CD4-positive, alpha-beta memory T cell (primary cell): ENCODE data around the gene OTUB2. TPM values are rescaled to one million over a fixed set of nuclear protein-coding genes. Genes with fewer than 3 reads are reported as not detected.

Source experiments
- CTCF ChIA-PET: fragments of 350-600 bp; sonication (Branson Sonifier 250); formaldehyde crosslinking; loops from one replicate; lab custom pipeline; 2021; ENCODE audit warnings: inconsistent platforms; ENCODE audit not compliant: partially characterized antibody; lab: Charles Lee
- POLR2A ChIA-PET: fragments of 350-600 bp; sonication (Branson Sonifier 250); formaldehyde crosslinking; loops from one replicate; lab custom pipeline; 2021; ENCODE audit not compliant: partially characterized antibody; lab: Charles Lee
- DNase-seq, 5 donors: peaks; one replicate each; pipeline versions ENCODE4 v3.0.0 to v3.0.0-alpha.2; 2020 to 2022; ENCODE audit warnings: mixed read lengths in 1 of 5
- H3K27ac ChIP-seq: one replicate; pipeline ENCODE4 v1.7.0; 2013; ENCODE audit warnings: low read depth, low read length
- H3K27me3 ChIP-seq: 2 replicates; pipeline ENCODE4 v1.7.0; 2013; ENCODE audit warnings: mild to moderate bottlenecking, low read length, moderate library complexity; ENCODE audit not compliant: insufficient read depth
- H3K36me3 ChIP-seq: 2 replicates; pipeline ENCODE4 v1.7.0; 2013; ENCODE audit warnings: mild to moderate bottlenecking, low read length, moderate library complexity; ENCODE audit not compliant: insufficient read depth
- H3K4me1 ChIP-seq: 2 replicates; pipeline ENCODE4 v1.7.0; 2013; ENCODE audit warnings: mild to moderate bottlenecking, low read length, moderate library complexity; ENCODE audit not compliant: insufficient read depth
- H3K4me3 ChIP-seq, 2 donors: one replicate each; pipeline ENCODE4 v1.7.0; 2013; ENCODE audit warnings: low read length in 2 of 2, mild to moderate bottlenecking in 1 of 2
- H3K9me3 ChIP-seq, 2 donors: one replicate each; pipeline ENCODE4 v1.7.0; 2013; ENCODE audit warnings: low read length in 2 of 2, control low read depth in 1 of 2; ENCODE audit not compliant: control insufficient read depth in 1 of 2
- H3K27ac Mint-ChIP-seq, 7 donors: one replicate each; pipeline ENCODE4 v1.8.0; 2020 to 2021; ENCODE audit warnings: mixed read lengths in 7 of 7, mild to moderate bottlenecking in 6 of 7, inconsistent platforms in 3 of 7, moderate library complexity in 3 of 7
- H3K27me3 Mint-ChIP-seq, 2 donors: one replicate each; pipeline ENCODE4 v1.8.0; 2020 to 2021; ENCODE audit warnings: mixed read lengths in 2 of 2
- H3K36me3 Mint-ChIP-seq, 2 donors: one replicate each; pipeline ENCODE4 v1.8.0; 2020 to 2021; ENCODE audit warnings: mixed read lengths in 2 of 2, inconsistent platforms in 1 of 2, mild to moderate bottlenecking in 1 of 2
- H3K4me1 Mint-ChIP-seq, 4 donors: one replicate each; pipeline ENCODE4 v1.8.0; 2020 to 2021; ENCODE audit warnings: mixed read lengths in 4 of 4, mild to moderate bottlenecking in 1 of 4
- H3K4me3 Mint-ChIP-seq, 8 donors: one replicate each; pipeline ENCODE4 v1.8.0; 2020 to 2021; ENCODE audit warnings: mixed read lengths in 8 of 8, mild to moderate bottlenecking in 7 of 8, moderate library complexity in 6 of 8, inconsistent platforms in 3 of 8
- H3K9me3 Mint-ChIP-seq, 8 donors: one replicate each; pipeline ENCODE4 v1.8.0; 2020 to 2021; ENCODE audit warnings: mixed read lengths in 8 of 8, mild to moderate bottlenecking in 5 of 8, inconsistent platforms in 3 of 8, moderate library complexity in 1 of 8
- intact Hi-C: fragments of 100-400 bp; cut with micrococcal nuclease; formaldehyde crosslinking; loops from one replicate; pipeline ENCODE4 v1.15.1; 2023
- polyA plus RNA-seq, 2 donors: library from polyadenylated mRNA; unstranded; fragments of 300-500 nt; fragmentation: Illumina TruSeq; gene quantifications; one replicate each; pipeline ENCODE4 v1.2.3, GENCODE V29; 2021
- total RNA-seq, 2 experiments: library from RNA; stranded (reverse); gene quantifications; one replicate each; pipeline ENCODE4 v1.2.3, GENCODE V29; 2021

Gene OTUB2
- total and polyA plus RNA-seq, 4 experiments from 2014 or later = 0.19 to 1.1 (median 0.54) TPM

- Mint-ChIP-seq H3K36me3 (no peaks in the 10 kb centered on the region), H3K27me3 (no peaks in the 10 kb centered on the region), H3K9me3 (peaks cover 0 to 2% (median 0%) of the 10 kb centered on the region in 8 donors), H3K4me3 (no peak overlapping the region), H3K4me1 (peaks cover 0 to 2% (median 0%) of the 10 kb centered on the region in 4 donors), H3K27ac (peak overlapping the region in 1 of 7 donors; percentile 53)
- CTCF ChIA-PET = interaction anchor here (7.0 to 16.6 kb wide), 2 partner anchors 25 to 57 kb away, joined by 114 to 447 read pairs; no protein-coding TSS in a partner anchor
- POLR2A ChIA-PET = interaction anchor here (0.9 kb wide), 1 partner anchor 57 kb away, joined by 3 read pairs; no protein-coding TSS in a partner anchor
- peaks cover under 1% of the 10 kb centered on the region for H3K4me1 ChIP-seq
- intact Hi-C loops = no loop called here
- H3K27ac ChIP-seq = no peak overlapping the region
- H3K9me3 ChIP-seq = no peaks in the 10 kb centered on the region
- H3K36me3 ChIP-seq = no peaks in the 10 kb centered on the region
- H3K4me3 ChIP-seq = no peak overlapping the region
- no peaks in the 10 kb centered on the region for H3K27me3 ChIP-seq
- DNase-seq = no peak
Observed at GRCh38 chr14:93996130-93996695, 29.9 kb upstream of the OTUB2 start.

GRCh38 chr14:93997082-93997481, 29.1 kb upstream of the OTUB2 start, which contains the start of gene CCDC197:
Gene CCDC197 (plus strand): TSS chr14:93997301. CDS start chr14:93998132, 831 bp downstream.
- peaks cover 8% of the 10 kb centered on the region for H3K4me1 ChIP-seq
- H3K27me3 Mint-ChIP-seq = peaks cover 0 to 2% of the 10 kb centered on the region in 2 donors
- no peaks in the 10 kb centered on the region for H3K27me3 ChIP-seq
- ChIA-PET POLR2A (interaction anchor here (0.8 to 1.4 kb wide), 6 partner anchors 19 to 58 kb away, joined by 3 to 6 read pairs (median 4); no protein-coding TSS in a partner anchor), CTCF (interaction anchor here (0.7 to 16.6 kb wide), 8 partner anchors 14 to 183 kb away, joined by 3 to 447 read pairs (median 4); partner anchors contain the start of gene ASB2)
- H3K4me3 ChIP-seq = no peak within 1 kb of the TSS
- no peaks in the 10 kb centered on the region for H3K36me3 ChIP-seq
- H3K36me3 Mint-ChIP-seq = no peaks in the 10 kb centered on the region
- peaks cover 6 to 8% (median 7%) of the 10 kb centered on the region in 4 donors for H3K4me1 Mint-ChIP-seq
- no peaks in the 10 kb centered on the region for H3K9me3 Mint-ChIP-seq
- H3K27ac Mint-ChIP-seq = no peak within 1 kb of the TSS
- no peak within 1 kb of the TSS for H3K27ac ChIP-seq
- H3K9me3 ChIP-seq = no peaks in the 10 kb centered on the region
- intact Hi-C loops = no loop called here
- H3K4me3 Mint-ChIP-seq = no peak within 1 kb of the TSS
- DNase-seq = no peak

GRCh38 chr14:93997916-93998870, 27.9 kb upstream of the OTUB2 start:
- Mint-ChIP-seq H3K9me3 (no peaks in the 10 kb centered on the region), H3K27me3 (peaks cover 0 to 2% of the 10 kb centered on the region in 2 donors), H3K27ac (no peak overlapping the region), H3K4me1 (peaks cover 6 to 8% (median 7%) of the 10 kb centered on the region in 4 donors), H3K36me3 (no peaks in the 10 kb centered on the region), H3K4me3 (no peak overlapping the region)
- H3K36me3 ChIP-seq = no peaks in the 10 kb centered on the region
- H3K4me3 ChIP-seq = no peak overlapping the region
- intact Hi-C loops = no loop called here
- no peak overlapping the region for H3K27ac ChIP-seq
- no peak for DNase-seq
- peaks cover 8% of the 10 kb centered on the region for H3K4me1 ChIP-seq
- no peaks in the 10 kb centered on the region for H3K27me3 ChIP-seq
- CTCF ChIA-PET = interaction anchor here (0.7 to 16.6 kb wide), 11 partner anchors 15 to 182 kb away, joined by 3 to 447 read pairs (median 4); partner anchors contain the start of gene ASB2
- no peaks in the 10 kb centered on the region for H3K9me3 ChIP-seq
- POLR2A ChIA-PET = interaction anchor here (0.8 to 7.2 kb wide), 8 partner anchors 20 to 59 kb away, joined by 3 to 51 read pairs (median 4); no protein-coding TSS in a partner anchor

GRCh38 chr14:93998871-93999403, 27.2 kb upstream of the OTUB2 start:
- peaks cover 8% of the 10 kb centered on the region for H3K4me1 ChIP-seq
- Mint-ChIP-seq H3K27me3 (peaks cover 0 to 2% of the 10 kb centered on the region in 2 donors), H3K4me3 (no peak overlapping the region), H3K27ac (no peak overlapping the region), H3K9me3 (no peaks in the 10 kb centered on the region), H3K4me1 (peaks cover 6 to 9% (median 8%) of the 10 kb centered on the region in 4 donors), H3K36me3 (no peaks in the 10 kb centered on the region)
- H3K27me3 ChIP-seq = no peaks in the 10 kb centered on the region
- no peaks in the 10 kb centered on the region for H3K9me3 ChIP-seq
- no peaks in the 10 kb centered on the region for H3K36me3 ChIP-seq
- H3K27ac ChIP-seq = no peak overlapping the region
- ChIA-PET POLR2A (interaction anchor here (0.8 to 7.2 kb wide), 4 partner anchors 21 to 59 kb away, joined by 3 to 51 read pairs (median 7); no protein-coding TSS in a partner anchor), CTCF (interaction anchor here (1.3 to 16.6 kb wide), 8 partner anchors 16 to 182 kb away, joined by 4 to 447 read pairs (median 8); no protein-coding TSS in a partner anchor)
- DNase-seq = no peak
- H3K4me3 ChIP-seq = no peak overlapping the region
- intact Hi-C loops = no loop called here

- H3K27ac ChIP-seq = no peak overlapping the region
- H3K36me3 ChIP-seq = no peaks in the 10 kb centered on the region
- Mint-ChIP-seq H3K27me3 (peaks cover 0 to 2% of the 10 kb centered on the region in 2 donors), H3K4me3 (no peak overlapping the region), H3K27ac (no peak overlapping the region), H3K36me3 (no peaks in the 10 kb centered on the region), H3K4me1 (peaks cover 6 to 9% (median 8%) of the 10 kb centered on the region in 4 donors), H3K9me3 (no peaks in the 10 kb centered on the region)
- peaks cover 8% of the 10 kb centered on the region for H3K4me1 ChIP-seq
- no peak for DNase-seq
- no peaks in the 10 kb centered on the region for H3K9me3 ChIP-seq
- ChIA-PET POLR2A (interaction anchor here (0.7 to 7.2 kb wide), 8 partner anchors 8 to 60 kb away, joined by 3 to 51 read pairs (median 4); partner anchors contain the start of gene ASB2), CTCF (interaction anchor here (0.6 to 16.6 kb wide), 13 partner anchors 8 to 181 kb away, joined by 3 to 447 read pairs (median 6); partner anchors contain the start of gene ASB2)
- no peak overlapping the region for H3K4me3 ChIP-seq
- intact Hi-C loops = no loop called here
- no peaks in the 10 kb centered on the region for H3K27me3 ChIP-seq
Observed at GRCh38 chr14:93999573-93999972, 26.6 kb upstream of the OTUB2 start.

DNA sequence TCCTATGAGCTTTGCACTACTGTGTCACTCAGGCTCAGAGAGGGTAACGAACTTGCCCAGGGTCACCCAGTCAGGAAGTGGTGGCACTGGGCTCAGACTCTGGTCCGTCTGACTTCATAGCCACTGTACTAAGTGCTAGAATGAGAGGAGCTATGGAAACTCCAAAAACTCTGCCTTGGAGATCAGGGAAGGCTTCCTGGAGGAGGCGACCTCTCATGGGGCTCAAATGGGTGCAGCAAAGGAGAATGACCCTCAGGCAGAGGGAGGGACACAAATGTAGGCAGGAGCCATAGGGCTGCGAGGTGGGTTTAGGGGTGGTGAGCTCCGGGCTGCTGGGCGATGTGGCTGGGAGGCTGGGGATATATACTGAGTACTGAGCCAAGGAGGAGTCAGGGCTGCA, 25.9 kb upstream of the OTUB2 start:
- H3K4me1 Mint-ChIP-seq = peaks cover 8 to 13% (median 11%) of the 10 kb centered on the region in 4 donors
- peak overlapping the region in 1 of 7 donors; percentile 29 for H3K27ac Mint-ChIP-seq
- H3K4me1 ChIP-seq = peaks cover 8% of the 10 kb centered on the region
- no peaks in the 10 kb centered on the region for H3K9me3 Mint-ChIP-seq
- no peak for DNase-seq
- peaks cover 0 to 2% of the 10 kb centered on the region in 2 donors for H3K27me3 Mint-ChIP-seq
- H3K27ac ChIP-seq = no peak overlapping the region
- ChIA-PET POLR2A (interaction anchor here (0.8 to 7.2 kb wide), 8 partner anchors 9 to 61 kb away, joined by 3 to 51 read pairs (median 4); no protein-coding TSS in a partner anchor), CTCF (interaction anchor here (0.6 to 16.6 kb wide), 15 partner anchors 9 to 180 kb away, joined by 3 to 447 read pairs (median 6); partner anchors contain the start of gene ASB2)
- H3K36me3 ChIP-seq = no peaks in the 10 kb centered on the region
- H3K27me3 ChIP-seq = no peaks in the 10 kb centered on the region
- no peak overlapping the region for H3K4me3 Mint-ChIP-seq
- H3K4me3 ChIP-seq = no peak overlapping the region
- no peaks in the 10 kb centered on the region for H3K9me3 ChIP-seq
- intact Hi-C loops = loop anchor here (2.0 kb wide), 1 partner anchor 21 kb away; no protein-coding TSS in a partner anchor
- H3K36me3 Mint-ChIP-seq = no peaks in the 10 kb centered on the region
